Ascending aorta (tissue), 2 donors: ENCODE results near the gene UBASH3A. TPM values are rescaled to one million over a fixed set of nuclear protein-coding genes. Genes with fewer than 3 reads are reported as not detected.

Source experiments
- DNase-seq, 2 donors: peaks; one replicate each; pipeline ENCODE4 v3.0.0-alpha.2; 2019; ENCODE audit warnings: low spot score in 2 of 2
- H3K27ac ChIP-seq, 2 donors: fragments of 200-600 bp; sonication (generic); one replicate each; pipeline ENCODE4 v1.5.1; 2016 to 2017; ENCODE audit warnings: mild to moderate bottlenecking in 1 of 2
- H3K27me3 ChIP-seq: fragments of 200-600 bp; sonication (generic); one replicate; pipeline ENCODE4 v1.5.1; 2017
- H3K36me3 ChIP-seq, 2 donors: fragments of 200-600 bp; sonication (generic); one replicate each; pipeline ENCODE4 v1.5.1; 2016
- H3K4me1 ChIP-seq, 2 donors: fragments of 200-600 bp; sonication (generic); one replicate each; pipeline ENCODE4 v1.5.1; 2016 to 2017; ENCODE audit warnings: mild to moderate bottlenecking in 1 of 2
- H3K4me3 ChIP-seq, 2 donors: fragments of 200-600 bp; sonication (generic); one replicate each; pipeline ENCODE4 v1.5.1; 2016 to 2017; ENCODE audit warnings: mild to moderate bottlenecking in 1 of 2
- H3K9me3 ChIP-seq, 2 donors: fragments of 200-600 bp; sonication (generic); one replicate each; pipeline ENCODE4 v1.5.1; 2016
- intact Hi-C: fragments of 100-400 bp; cut with DNase I; formaldehyde crosslinking; loops from one replicate; pipeline ENCODE4 v1.15.1; 2023
- total RNA-seq: library from RNA; depleted of rRNA; stranded (reverse); fragments of >200 nt; gene quantifications from one replicate; pipeline ENCODE4 v1.1.0, GENCODE V29; 2016
- TF ChIP-seq, protein P1 (sequence below), 3 experiments: fragments of 200-600 bp in 2 of 3; fragments of 450-650 bp in 1 of 3; sonication (generic) in 2 of 3; IDR thresholded peaks; one replicate each; pipeline ENCODE4 v1.5.1; 2016 to 2019; ENCODE audit warnings: antibody characterized with exemption in 3 of 3, mild to moderate bottlenecking in 1 of 3, moderate library complexity in 1 of 3

UBASH3A gene
- total RNA-seq, 1 donor from 2014 or later = 0.75 TPM

GRCh38 chr21:42375966-42376337 is 27.8 kb upstream of the UBASH3A start:
- no peaks in the 10 kb centered on the region for H3K4me1 ChIP-seq
- H3K4me3 ChIP-seq = no peak overlapping the region
- intact Hi-C loops = no loop called here
- DNase-seq = no peak
- H3K27me3 ChIP-seq = no peaks in the 10 kb centered on the region
- no peak overlapping the region for H3K27ac ChIP-seq
- TF ChIP-seq, protein P1, sequence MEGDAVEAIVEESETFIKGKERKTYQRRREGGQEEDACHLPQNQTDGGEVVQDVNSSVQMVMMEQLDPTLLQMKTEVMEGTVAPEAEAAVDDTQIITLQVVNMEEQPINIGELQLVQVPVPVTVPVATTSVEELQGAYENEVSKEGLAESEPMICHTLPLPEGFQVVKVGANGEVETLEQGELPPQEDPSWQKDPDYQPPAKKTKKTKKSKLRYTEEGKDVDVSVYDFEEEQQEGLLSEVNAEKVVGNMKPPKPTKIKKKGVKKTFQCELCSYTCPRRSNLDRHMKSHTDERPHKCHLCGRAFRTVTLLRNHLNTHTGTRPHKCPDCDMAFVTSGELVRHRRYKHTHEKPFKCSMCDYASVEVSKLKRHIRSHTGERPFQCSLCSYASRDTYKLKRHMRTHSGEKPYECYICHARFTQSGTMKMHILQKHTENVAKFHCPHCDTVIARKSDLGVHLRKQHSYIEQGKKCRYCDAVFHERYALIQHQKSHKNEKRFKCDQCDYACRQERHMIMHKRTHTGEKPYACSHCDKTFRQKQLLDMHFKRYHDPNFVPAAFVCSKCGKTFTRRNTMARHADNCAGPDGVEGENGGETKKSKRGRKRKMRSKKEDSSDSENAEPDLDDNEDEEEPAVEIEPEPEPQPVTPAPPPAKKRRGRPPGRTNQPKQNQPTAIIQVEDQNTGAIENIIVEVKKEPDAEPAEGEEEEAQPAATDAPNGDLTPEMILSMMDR (IDR thresholded peaks at IDR 0.05) = no peak
- no peaks in the 10 kb centered on the region for H3K9me3 ChIP-seq
- H3K36me3 ChIP-seq = no peaks in the 10 kb centered on the region

DNA sequence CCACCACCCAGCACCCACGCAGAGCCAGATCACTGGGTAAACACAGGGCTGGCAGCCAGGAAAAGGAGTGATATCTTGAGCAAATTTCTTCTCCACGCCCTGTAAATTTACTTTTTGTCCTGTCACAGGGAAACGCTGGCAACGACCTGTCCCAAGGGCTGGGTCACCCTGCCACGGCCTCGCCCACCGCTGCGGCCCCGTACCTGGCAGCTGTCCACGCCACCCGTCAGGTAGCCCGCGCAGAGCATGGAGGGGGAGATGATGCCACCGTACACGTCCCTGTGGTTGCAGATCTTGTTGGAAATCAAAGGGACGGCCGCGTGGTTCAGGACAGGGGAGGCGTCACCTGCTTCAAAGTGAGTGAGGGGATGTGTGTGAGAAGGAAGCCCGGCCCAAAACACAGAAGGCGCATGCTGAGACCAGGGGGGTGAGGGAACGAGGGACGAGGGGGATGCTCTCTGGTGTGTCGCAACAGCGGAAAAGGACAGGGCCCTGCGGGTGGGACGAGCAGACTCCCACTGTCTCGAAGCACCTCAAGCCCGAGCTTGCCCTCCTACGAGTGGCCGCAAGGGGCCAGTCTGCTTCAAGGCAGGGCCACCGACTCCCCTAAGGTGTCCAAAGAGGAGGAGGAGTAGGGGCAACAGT is 27.2 kb upstream of the UBASH3A start:
- DNase-seq = no peak
- peaks cover 0 to 1% of the 10 kb centered on the region in 2 donors for H3K9me3 ChIP-seq
- H3K27me3 ChIP-seq = no peaks in the 10 kb centered on the region
- no peaks in the 10 kb centered on the region for H3K4me1 ChIP-seq
- intact Hi-C loops = no loop called here
- H3K4me3 ChIP-seq = no peak overlapping the region
- no peak overlapping the region for H3K27ac ChIP-seq
- TF ChIP-seq, protein P1 (IDR thresholded peaks at IDR 0.05) = no peak
- H3K36me3 ChIP-seq = no peaks in the 10 kb centered on the region

- Histone ChIP-seq H3K4me3 (no peak overlapping the region), H3K36me3 (no peaks in the 10 kb centered on the region), H3K27ac (no peak overlapping the region), H3K27me3 (no peaks in the 10 kb centered on the region), H3K4me1 (no peaks in the 10 kb centered on the region), H3K9me3 (peaks cover 0 to 10% of the 10 kb centered on the region in 2 donors)
- TF ChIP-seq, protein P1 (IDR thresholded peaks at IDR 0.05) = no peak
- DNase-seq = no peak
- intact Hi-C loops = no loop called here
Measured at GRCh38 chr21:42377211-42377950, 26.3 kb upstream of the UBASH3A start.

DNA sequence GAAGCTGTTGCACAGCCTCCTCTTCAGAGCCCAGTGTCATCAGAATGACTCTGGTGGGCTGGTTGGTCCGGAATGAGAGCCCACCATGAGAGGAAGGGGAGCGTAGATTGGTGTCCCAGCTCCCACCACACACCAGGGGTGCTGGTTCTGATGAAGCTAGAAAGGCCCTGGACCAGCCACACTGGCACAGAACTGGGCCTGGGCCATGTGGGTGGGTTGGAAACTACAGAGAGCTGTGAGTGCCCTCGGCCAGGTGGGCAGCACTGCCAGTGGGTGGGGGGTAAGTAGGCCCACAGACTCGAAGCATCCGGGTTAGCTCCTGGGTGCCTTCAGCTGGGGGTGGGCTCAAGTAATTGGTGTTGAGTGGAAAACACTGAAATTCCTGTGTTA is 25.8 kb upstream of the UBASH3A start:
- Histone ChIP-seq H3K27ac (no peak overlapping the region), H3K4me3 (no peak overlapping the region), H3K36me3 (no peaks in the 10 kb centered on the region), H3K27me3 (no peaks in the 10 kb centered on the region), H3K9me3 (peaks cover 0 to 10% of the 10 kb centered on the region in 2 donors), H3K4me1 (no peaks in the 10 kb centered on the region)
- TF ChIP-seq, protein P1 (IDR thresholded peaks at IDR 0.05) = no peak
- intact Hi-C loops = no loop called here
- DNase-seq = no peak

DNA sequence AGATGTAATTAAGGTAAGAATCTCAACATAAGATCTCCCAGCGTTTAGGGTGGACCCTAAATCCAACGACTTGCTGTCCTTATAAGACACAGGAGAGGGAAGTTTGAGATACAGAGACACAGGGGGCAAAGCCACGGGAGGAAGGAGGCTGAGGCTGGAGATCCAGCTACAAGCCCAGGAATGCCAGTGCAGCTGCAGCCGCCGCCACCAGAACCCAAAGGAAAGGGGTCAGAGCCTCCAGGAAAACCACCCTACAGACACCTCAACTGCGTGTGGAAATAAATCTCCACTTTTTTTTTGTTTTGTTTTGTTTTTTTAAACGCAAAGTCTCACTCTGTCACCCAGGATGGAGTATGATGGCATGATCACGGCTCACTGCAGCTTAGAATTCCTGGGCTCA is 25.3 kb upstream of the UBASH3A start:
- Histone ChIP-seq H3K4me3 (no peak overlapping the region), H3K4me1 (no peaks in the 10 kb centered on the region), H3K27me3 (no peaks in the 10 kb centered on the region), H3K36me3 (no peaks in the 10 kb centered on the region), H3K27ac (no peak overlapping the region), H3K9me3 (peaks cover 0 to 10% of the 10 kb centered on the region in 2 donors)
- TF ChIP-seq, protein P1 (IDR thresholded peaks at IDR 0.05) = no peak
- no peak for DNase-seq
- intact Hi-C loops = no loop called here
